Adrenal gland (tissue), 5 donors: ENCODE data around the gene PDZD7.

Experiments used
- POLR2A ChIP-seq, 2 donors: fragments of 450-650 bp; IDR thresholded peaks; one replicate each; pipeline ENCODE4 v1.6.1; 2017; ENCODE audit warnings: antibody characterized with exemption in 2 of 2, mild to moderate bottlenecking in 2 of 2, moderate library complexity in 1 of 2
- TF ChIP-seq, protein P1 (sequence below), 6 experiments: fragments of 450-650 bp in 4 of 6; fragments of 200-600 bp in 2 of 6; sonication (generic) in 1 of 6; IDR thresholded peaks; 1 replicate in 5 of 6; 2 replicates in 1 of 6; pipeline versions ENCODE4 v1.5.1 to v1.8.0; 2016 to 2021; ENCODE audit warnings: antibody characterized with exemption in 6 of 6, mild to moderate bottlenecking in 2 of 6, moderate library complexity in 1 of 6
- donor health status: DM: no; HTN: no; CAD: no.

DNA sequence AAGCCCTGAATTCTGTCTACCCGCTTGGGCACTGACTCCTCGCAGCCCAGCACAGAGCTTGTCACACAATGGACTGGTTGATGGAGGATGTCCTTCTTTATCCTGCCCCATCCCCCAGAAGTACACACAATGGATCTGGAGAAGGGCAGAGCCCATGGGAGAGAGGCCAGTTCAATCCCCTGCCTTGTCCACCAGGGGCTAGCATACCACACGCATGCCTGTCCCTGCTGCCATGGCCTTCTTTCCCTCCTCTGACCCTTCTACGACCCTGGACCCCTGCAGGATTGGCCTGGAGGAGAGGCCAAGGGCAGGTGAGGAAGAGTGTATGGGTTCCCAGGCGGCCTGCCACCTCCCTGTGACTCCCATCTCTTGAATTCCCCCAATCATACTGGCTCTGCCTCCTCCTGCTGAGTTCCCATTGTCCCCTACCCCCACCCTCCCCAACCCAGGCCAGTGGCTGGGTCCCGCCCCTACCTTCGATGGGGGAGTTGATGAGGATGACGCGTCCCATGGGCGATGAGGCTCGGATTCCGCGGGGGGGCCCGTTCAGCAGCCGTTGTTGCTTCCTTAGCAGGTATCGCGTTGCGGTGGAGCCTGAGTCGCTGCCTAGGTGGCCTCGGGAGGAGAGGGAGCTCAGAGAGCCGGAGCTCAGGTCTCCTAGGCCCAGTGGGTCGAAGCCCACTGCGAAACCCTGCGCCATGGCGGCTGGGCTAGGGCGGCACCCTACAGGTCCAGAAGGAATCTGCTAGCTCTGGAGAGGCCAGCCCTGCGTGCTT is 1.2 kb downstream of the PDZD7 start:
- TF ChIP-seq, protein P1, sequence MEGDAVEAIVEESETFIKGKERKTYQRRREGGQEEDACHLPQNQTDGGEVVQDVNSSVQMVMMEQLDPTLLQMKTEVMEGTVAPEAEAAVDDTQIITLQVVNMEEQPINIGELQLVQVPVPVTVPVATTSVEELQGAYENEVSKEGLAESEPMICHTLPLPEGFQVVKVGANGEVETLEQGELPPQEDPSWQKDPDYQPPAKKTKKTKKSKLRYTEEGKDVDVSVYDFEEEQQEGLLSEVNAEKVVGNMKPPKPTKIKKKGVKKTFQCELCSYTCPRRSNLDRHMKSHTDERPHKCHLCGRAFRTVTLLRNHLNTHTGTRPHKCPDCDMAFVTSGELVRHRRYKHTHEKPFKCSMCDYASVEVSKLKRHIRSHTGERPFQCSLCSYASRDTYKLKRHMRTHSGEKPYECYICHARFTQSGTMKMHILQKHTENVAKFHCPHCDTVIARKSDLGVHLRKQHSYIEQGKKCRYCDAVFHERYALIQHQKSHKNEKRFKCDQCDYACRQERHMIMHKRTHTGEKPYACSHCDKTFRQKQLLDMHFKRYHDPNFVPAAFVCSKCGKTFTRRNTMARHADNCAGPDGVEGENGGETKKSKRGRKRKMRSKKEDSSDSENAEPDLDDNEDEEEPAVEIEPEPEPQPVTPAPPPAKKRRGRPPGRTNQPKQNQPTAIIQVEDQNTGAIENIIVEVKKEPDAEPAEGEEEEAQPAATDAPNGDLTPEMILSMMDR (IDR thresholded peaks at IDR 0.05), result no peak
- no peak for TF ChIP-seq POLR2A (IDR thresholded peaks at IDR 0.05)
